HG03175 (cell line): ENCODE measurements around the gene TP53AIP1.

Source experiments
- ATAC-seq: cut with Tn5 transposase; IDR thresholded peaks from one replicate; pipeline ENCODE4 v1.9.1; 2021; ENCODE audit warnings: mild to moderate bottlenecking, moderate library complexity; ENCODE audit not compliant: unreplicated experiment

TP53AIP1 gene

DNA sequence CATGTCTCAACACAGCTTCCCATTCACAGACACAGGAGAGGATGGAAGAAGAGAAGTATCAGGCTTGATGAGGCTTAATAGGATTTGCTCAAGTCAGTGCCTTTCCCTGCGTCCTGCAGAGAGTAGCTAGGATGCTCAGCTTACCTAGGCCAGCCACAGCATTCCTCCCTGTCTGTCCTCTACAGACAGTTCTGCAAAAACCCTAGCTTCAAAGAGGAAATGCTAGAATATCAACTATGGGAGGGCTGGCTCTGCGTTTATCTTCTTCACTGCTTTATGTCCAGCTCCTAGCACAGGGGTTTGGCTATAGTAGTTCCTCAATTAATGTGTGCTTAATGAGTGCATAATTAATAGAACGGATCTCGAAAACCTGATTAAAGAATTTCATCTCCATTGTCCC is 35.1 kb downstream of the TP53AIP1 start:
- ATAC-seq = no peak

- ATAC-seq = no peak
Observed at GRCh38 chr11:128906185-128907050, 36.3 kb downstream of the TP53AIP1 start.

DNA sequence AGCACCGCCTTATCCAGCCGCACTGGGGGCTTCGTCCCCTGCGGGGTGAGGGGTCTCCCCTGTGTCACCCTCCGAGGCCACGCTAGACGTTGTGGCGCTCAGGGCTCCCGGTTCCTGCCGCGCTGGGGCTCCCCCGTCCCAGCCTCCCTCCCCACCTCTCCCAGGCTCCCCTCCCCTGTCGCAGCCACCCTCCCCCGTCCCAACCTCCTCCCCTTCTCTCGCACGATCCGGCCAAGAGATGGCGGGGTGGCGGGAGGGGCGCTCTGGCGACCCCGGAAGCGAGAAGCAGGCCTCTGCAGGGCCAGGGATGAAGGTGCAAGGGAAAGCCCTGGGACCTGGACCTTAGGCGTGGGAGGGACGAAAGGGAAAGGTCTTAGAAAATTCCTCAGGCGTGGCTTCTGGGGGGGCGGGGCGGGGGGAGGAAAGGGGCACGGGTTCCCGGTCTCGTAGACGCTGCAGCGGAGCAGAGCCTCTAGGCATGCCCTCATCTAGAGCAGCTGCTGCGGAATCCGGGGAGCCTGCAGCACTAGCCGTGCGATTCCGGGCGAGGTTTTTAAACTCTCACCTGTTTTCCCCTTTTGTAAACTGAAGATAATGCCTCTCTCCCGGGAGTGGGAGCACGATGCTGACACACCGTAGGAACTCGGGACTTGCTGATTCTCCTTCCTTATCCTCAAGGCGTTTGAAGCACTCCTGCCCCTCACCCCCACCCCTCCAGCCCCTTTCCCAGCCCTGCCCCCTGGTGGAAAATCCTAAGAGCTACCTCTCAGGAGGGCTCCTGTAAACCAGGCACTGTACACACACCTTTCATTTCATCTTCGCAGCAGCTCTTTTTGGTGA is 37.1 kb downstream of the TP53AIP1 start:
- peak; percentile 55 for ATAC-seq

GRCh38 chr11:128904656-128905344 is 37.9 kb downstream of the TP53AIP1 start:
- peak; percentile 35 for ATAC-seq

GRCh38 chr11:128904303-128904655 is 38.4 kb downstream of the TP53AIP1 start:
- ATAC-seq = no peak

DNA sequence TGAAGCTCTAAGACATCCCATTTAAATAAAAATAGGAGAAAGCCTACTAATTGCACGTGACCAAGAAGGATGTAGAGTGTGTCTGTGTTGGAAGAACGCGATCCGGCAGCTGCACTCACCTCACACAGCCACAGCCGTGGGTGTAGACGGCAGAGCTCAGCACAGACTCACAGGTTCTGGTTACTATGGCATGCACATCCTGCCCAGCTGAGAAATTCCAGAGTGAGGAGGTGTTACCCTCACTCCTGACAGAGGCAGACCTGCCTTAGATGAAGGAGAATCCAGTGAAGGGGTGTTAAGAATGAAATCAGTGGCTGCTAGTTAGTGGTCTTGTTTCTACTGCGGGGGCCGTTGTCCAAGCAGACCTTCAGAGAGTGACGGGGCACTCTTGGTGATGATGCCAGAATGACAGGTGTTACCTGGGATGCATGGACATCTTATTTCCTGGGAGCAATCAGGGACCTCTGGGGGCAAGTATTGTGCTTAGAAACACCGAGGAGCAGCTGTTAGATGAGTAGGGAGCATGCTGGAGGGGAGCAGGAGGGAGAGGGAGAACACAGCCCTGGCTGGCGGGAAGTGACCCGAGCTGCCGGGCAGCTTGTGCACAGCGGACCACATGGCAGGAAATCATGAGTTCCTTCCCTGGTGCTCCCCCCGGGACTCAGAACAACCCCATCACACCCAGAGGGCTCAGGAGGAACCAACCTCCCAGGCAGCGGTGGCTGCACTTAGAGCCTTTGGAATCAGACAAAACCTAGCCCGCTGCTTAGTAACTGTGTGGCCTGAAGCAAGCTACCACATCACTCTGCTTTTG is 39.2 kb downstream of the TP53AIP1 start:
- no peak for ATAC-seq

- no peak for ATAC-seq
Observed at GRCh38 chr11:128902515-128903066, 40.1 kb downstream of the TP53AIP1 start.

- no peak for ATAC-seq
Observed at GRCh38 chr11:128901653-128902514, 40.8 kb downstream of the TP53AIP1 start.

GRCh38 chr11:128900468-128900867 is 42.2 kb downstream of the TP53AIP1 start:
- ATAC-seq = no peak

- no peak for ATAC-seq
Observed at GRCh38 chr11:128898580-128899344, 43.9 kb downstream of the TP53AIP1 start.

GRCh38 chr11:128897826-128898225 is 44.8 kb downstream of the TP53AIP1 start:
- no peak for ATAC-seq

- ATAC-seq = no peak
Observed at GRCh38 chr11:128896356-128896755, 46.3 kb downstream of the TP53AIP1 start.

DNA sequence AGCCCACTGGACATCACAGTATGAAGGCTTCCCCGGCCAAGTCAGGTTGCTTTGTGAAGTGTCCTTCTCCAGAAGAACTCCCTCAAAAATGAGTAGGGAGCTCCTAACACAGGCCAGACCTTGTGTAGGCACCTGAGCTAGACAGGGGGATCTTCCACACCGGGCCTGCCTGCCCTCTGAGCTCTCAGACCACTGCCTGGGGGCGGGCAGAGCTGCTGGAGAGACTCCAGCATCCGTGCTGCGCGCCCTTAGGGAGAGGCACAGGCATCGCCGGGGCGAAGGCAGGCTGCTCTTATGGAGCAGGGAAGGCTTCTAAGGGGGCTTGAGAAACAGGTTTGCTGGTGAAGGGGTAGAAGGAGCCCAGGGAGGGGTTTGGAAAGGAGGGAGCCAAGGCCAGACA is 47.1 kb downstream of the TP53AIP1 start:
- ATAC-seq = no peak

DNA sequence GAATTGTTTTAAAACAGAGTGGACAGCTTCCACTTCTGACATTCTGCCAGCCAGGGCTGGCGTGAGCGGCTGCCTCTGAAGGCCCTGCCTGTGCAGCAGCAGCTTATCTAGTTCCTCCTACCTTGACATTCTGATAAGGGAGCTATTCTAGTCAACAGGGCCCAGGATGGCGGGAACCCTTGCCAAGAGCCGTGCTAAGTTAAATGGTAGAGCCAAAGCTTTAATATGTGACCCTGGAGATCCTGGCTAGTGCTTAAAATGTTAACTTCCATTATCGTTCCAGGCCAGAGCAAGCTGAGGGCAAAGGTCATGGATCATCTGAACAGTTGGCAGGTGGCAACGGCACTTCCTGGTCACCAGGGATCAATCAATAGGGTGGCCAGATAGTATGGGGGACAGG is 48.0 kb downstream of the TP53AIP1 start:
- no peak for ATAC-seq

DNA sequence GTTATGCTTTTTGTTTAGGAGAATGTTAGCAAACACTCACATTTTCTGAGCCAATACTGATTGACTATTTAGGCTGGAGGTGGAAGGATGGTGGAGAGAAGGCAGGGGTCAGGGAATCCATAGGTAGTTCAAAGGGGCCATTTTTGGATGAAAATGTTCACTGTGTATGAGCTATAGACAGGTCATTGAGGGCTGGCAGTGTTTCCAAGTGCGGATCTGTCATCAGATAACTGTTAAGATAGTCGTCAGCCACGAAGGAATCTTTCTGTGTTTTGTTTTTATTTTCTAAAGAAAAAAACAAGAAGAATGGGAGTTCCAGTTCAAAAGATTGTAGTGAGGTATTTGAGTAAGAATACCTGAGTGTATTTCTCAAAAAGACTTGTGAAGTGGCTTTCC is 48.4 kb downstream of the TP53AIP1 start:
- ATAC-seq = peak; percentile 5

DNA sequence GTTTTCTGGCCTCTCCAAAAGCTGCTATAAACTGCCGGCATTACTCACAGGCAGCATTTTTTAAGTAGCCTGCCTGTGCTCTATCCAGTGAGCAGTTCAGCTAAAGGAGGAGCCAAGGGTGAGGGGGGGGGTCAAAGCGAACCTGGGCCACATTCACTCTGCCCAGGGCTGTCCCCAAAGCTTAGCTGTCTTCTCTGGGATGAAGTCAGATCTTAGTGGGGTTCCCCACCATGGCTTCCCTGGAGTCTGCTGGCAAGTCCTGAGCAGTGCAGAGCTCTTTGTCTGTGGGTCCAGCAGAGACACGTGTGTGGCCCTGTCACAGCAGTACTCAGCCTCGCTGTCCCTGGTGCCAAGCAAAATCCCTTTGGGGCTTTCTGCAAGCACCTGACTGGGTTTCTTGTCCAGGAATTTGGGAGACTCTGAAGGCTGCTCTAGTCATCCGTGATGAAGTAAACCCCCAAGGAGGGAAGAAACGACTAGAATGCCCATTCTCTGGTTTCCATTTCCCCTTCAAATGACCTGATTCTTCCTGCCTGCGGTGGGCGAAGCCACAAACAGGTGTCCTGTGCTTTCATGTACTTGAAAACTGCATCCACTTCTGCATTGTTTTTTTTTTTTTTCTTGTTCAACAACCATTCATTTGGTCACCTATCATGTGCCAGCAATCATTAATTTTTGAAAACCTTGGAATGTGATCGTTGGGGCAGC is 48.9 kb downstream of the TP53AIP1 start:
- ATAC-seq = peak; percentile 73

- no peak for ATAC-seq
Observed at GRCh38 chr11:128892866-128893565, 49.7 kb downstream of the TP53AIP1 start.
